CD8-positive, alpha-beta memory T cell (primary cell): ENCODE results near the gene CWC27. TPM values are rescaled to one million over a fixed set of nuclear protein-coding genes. Genes with fewer than 3 reads are reported as not detected.

Source experiments
- CTCF ChIA-PET: fragments of 350-600 bp; sonication (Branson Sonifier 250); formaldehyde crosslinking; loops from one replicate; lab custom pipeline; 2021; ENCODE audit warnings: antibody characterized with exemption; lab: Charles Lee
- POLR2A ChIA-PET: fragments of 350-600 bp; sonication (Branson Sonifier 250); formaldehyde crosslinking; loops from one replicate; lab custom pipeline; 2021; ENCODE audit warnings: antibody characterized with exemption; lab: Charles Lee
- DNase-seq, 5 donors: peaks; one replicate each; pipeline versions ENCODE4 v3.0.0 to v3.0.0-alpha.2; 2020 to 2022; ENCODE audit warnings: mixed read lengths in 1 of 5
- H3K27ac ChIP-seq: one replicate; pipeline ENCODE4 v1.7.0; 2013; ENCODE audit warnings: low read depth, mild to moderate bottlenecking, low read length, moderate library complexity
- H3K27me3 ChIP-seq: 2 replicates; pipeline ENCODE4 v1.7.0; 2013; ENCODE audit warnings: low read length, mild to moderate bottlenecking; ENCODE audit not compliant: insufficient read depth, poor library complexity, severe bottlenecking
- H3K36me3 ChIP-seq: 2 replicates; pipeline ENCODE4 v1.7.0; 2013; ENCODE audit warnings: mild to moderate bottlenecking, low read length, moderate library complexity; ENCODE audit not compliant: insufficient read depth
- H3K4me1 ChIP-seq: 2 replicates; pipeline ENCODE4 v1.7.0; 2013; ENCODE audit warnings: mild to moderate bottlenecking, low read length, moderate library complexity; ENCODE audit not compliant: insufficient read depth
- H3K4me3 ChIP-seq: 2 replicates; pipeline ENCODE4 v1.7.0; 2013; ENCODE audit warnings: mild to moderate bottlenecking, low read length
- H3K9me3 ChIP-seq: 2 replicates; pipeline ENCODE4 v1.7.0; 2013; ENCODE audit warnings: mild to moderate bottlenecking, low read length
- H3K27ac Mint-ChIP-seq, 8 donors: one replicate each; pipeline ENCODE4 v1.8.0; 2020 to 2021; ENCODE audit warnings: mixed read lengths in 8 of 8, mild to moderate bottlenecking in 6 of 8, inconsistent platforms in 3 of 8, moderate library complexity in 3 of 8
- H3K27me3 Mint-ChIP-seq, 2 donors: one replicate each; pipeline ENCODE4 v1.8.0; 2020 to 2021; ENCODE audit warnings: mixed read lengths in 2 of 2, mild to moderate bottlenecking in 1 of 2, moderate library complexity in 1 of 2
- H3K36me3 Mint-ChIP-seq, 3 donors: one replicate each; pipeline ENCODE4 v1.8.0; 2020 to 2021; ENCODE audit warnings: mixed read lengths in 3 of 3, inconsistent platforms in 1 of 3, mild to moderate bottlenecking in 1 of 3
- H3K4me1 Mint-ChIP-seq, 3 donors: one replicate each; pipeline ENCODE4 v1.8.0; 2020 to 2021; ENCODE audit warnings: mixed read lengths in 3 of 3, inconsistent platforms in 1 of 3, mild to moderate bottlenecking in 1 of 3
- H3K4me3 Mint-ChIP-seq, 7 donors: one replicate each; pipeline ENCODE4 v1.8.0; 2020 to 2021; ENCODE audit warnings: mixed read lengths in 7 of 7, mild to moderate bottlenecking in 6 of 7, moderate library complexity in 4 of 7, inconsistent platforms in 2 of 7
- H3K9me3 Mint-ChIP-seq, 5 donors: one replicate each; pipeline ENCODE4 v1.8.0; 2020 to 2022; ENCODE audit warnings: mixed read lengths in 5 of 5, mild to moderate bottlenecking in 3 of 5, moderate library complexity in 2 of 5, inconsistent platforms in 1 of 5
- polyA plus RNA-seq: library from polyadenylated mRNA; unstranded; fragments of 300-500 nt; fragmentation: Illumina TruSeq; gene quantifications from one replicate; pipeline ENCODE4 v1.2.3, GENCODE V29; 2021
- total RNA-seq, 2 experiments: library from RNA; stranded (reverse); gene quantifications; one replicate each; pipeline ENCODE4 v1.2.3, GENCODE V29; 2021

CWC27 gene
- total and polyA plus RNA-seq, 3 experiments from 2014 or later = 32.8 to 38.0 (median 36.3) TPM

GRCh38 chr5:64873441-64873840 is 104.7 kb downstream of the CWC27 start:
- Histone ChIP-seq H3K4me3 (no peak overlapping the region), H3K36me3 (no peaks in the 10 kb centered on the region), H3K27ac (no peak overlapping the region), H3K27me3 (no peaks in the 10 kb centered on the region), H3K4me1 (no peaks in the 10 kb centered on the region), H3K9me3 (no peaks in the 10 kb centered on the region)
- no peaks in the 10 kb centered on the region for H3K4me1 Mint-ChIP-seq
- no peak overlapping the region for H3K27ac Mint-ChIP-seq
- ChIA-PET CTCF (no interaction called here), POLR2A (no interaction called here)
- H3K9me3 Mint-ChIP-seq = no peaks in the 10 kb centered on the region
- no peaks in the 10 kb centered on the region for H3K27me3 Mint-ChIP-seq
- peaks cover 0 to 5% (median 5%) of the 10 kb centered on the region in 3 donors for H3K36me3 Mint-ChIP-seq
- no peak for DNase-seq
- no peak overlapping the region for H3K4me3 Mint-ChIP-seq

GRCh38 chr5:64874753-64875152 is 106.0 kb downstream of the CWC27 start:
- Mint-ChIP-seq H3K4me3 (no peak overlapping the region), H3K4me1 (no peaks in the 10 kb centered on the region), H3K27ac (peak overlapping the region in 1 of 8 donors; percentile 4), H3K27me3 (no peaks in the 10 kb centered on the region), H3K36me3 (peaks cover 0 to 5% (median 5%) of the 10 kb centered on the region in 3 donors), H3K9me3 (no peaks in the 10 kb centered on the region)
- CTCF ChIA-PET = no interaction called here
- no peak overlapping the region for H3K4me3 ChIP-seq
- no peaks in the 10 kb centered on the region for H3K9me3 ChIP-seq
- H3K27me3 ChIP-seq = no peaks in the 10 kb centered on the region
- DNase-seq = no peak
- no peaks in the 10 kb centered on the region for H3K4me1 ChIP-seq
- POLR2A ChIA-PET = no interaction called here
- no peaks in the 10 kb centered on the region for H3K36me3 ChIP-seq
- no peak overlapping the region for H3K27ac ChIP-seq

GRCh38 chr5:64876203-64876602 is 107.5 kb downstream of the CWC27 start:
- Histone ChIP-seq H3K36me3 (no peaks in the 10 kb centered on the region), H3K27ac (no peak overlapping the region), H3K4me1 (no peaks in the 10 kb centered on the region), H3K9me3 (no peaks in the 10 kb centered on the region), H3K27me3 (no peaks in the 10 kb centered on the region), H3K4me3 (no peak overlapping the region)
- no peak for DNase-seq
- Mint-ChIP-seq H3K9me3 (no peaks in the 10 kb centered on the region), H3K4me3 (no peak overlapping the region), H3K4me1 (no peaks in the 10 kb centered on the region), H3K36me3 (peaks cover 0 to 5% (median 5%) of the 10 kb centered on the region in 3 donors), H3K27ac (no peak overlapping the region), H3K27me3 (no peaks in the 10 kb centered on the region)
- ChIA-PET POLR2A (no interaction called here), CTCF (no interaction called here)

GRCh38 chr5:64880821-64881220 is 112.1 kb downstream of the CWC27 start:
- H3K27ac ChIP-seq = no peak overlapping the region
- ChIA-PET CTCF (no interaction called here), POLR2A (no interaction called here)
- H3K9me3 ChIP-seq = no peaks in the 10 kb centered on the region
- H3K4me1 Mint-ChIP-seq = no peaks in the 10 kb centered on the region
- DNase-seq = no peak
- no peak overlapping the region for H3K27ac Mint-ChIP-seq
- no peaks in the 10 kb centered on the region for H3K27me3 Mint-ChIP-seq
- no peak overlapping the region for H3K4me3 ChIP-seq
- no peaks in the 10 kb centered on the region for H3K4me1 ChIP-seq
- H3K36me3 Mint-ChIP-seq = peaks cover 6 to 9% (median 7%) of the 10 kb centered on the region in 3 donors
- no peaks in the 10 kb centered on the region for H3K27me3 ChIP-seq
- H3K36me3 ChIP-seq = no peaks in the 10 kb centered on the region
- H3K9me3 Mint-ChIP-seq = no peaks in the 10 kb centered on the region
- H3K4me3 Mint-ChIP-seq = no peak overlapping the region

- Mint-ChIP-seq H3K27ac (no peak overlapping the region), H3K27me3 (no peaks in the 10 kb centered on the region), H3K4me3 (no peak overlapping the region), H3K36me3 (peaks cover 8 to 14% (median 8%) of the 10 kb centered on the region in 3 donors), H3K4me1 (no peaks in the 10 kb centered on the region), H3K9me3 (no peaks in the 10 kb centered on the region)
- no peaks in the 10 kb centered on the region for H3K9me3 ChIP-seq
- ChIA-PET POLR2A (no interaction called here), CTCF (no interaction called here)
- H3K27ac ChIP-seq = no peak overlapping the region
- no peak for DNase-seq
- no peaks in the 10 kb centered on the region for H3K36me3 ChIP-seq
- H3K27me3 ChIP-seq = no peaks in the 10 kb centered on the region
- no peaks in the 10 kb centered on the region for H3K4me1 ChIP-seq
- no peak overlapping the region for H3K4me3 ChIP-seq
Measured at GRCh38 chr5:64883912-64884311, 115.2 kb downstream of the CWC27 start.

- no peaks in the 10 kb centered on the region for H3K4me1 ChIP-seq
- Mint-ChIP-seq H3K27ac (no peak overlapping the region), H3K27me3 (no peaks in the 10 kb centered on the region), H3K9me3 (no peaks in the 10 kb centered on the region), H3K4me3 (no peak overlapping the region), H3K36me3 (peaks cover 10 to 14% (median 10%) of the 10 kb centered on the region in 3 donors), H3K4me1 (no peaks in the 10 kb centered on the region)
- H3K4me3 ChIP-seq = no peak overlapping the region
- CTCF ChIA-PET = no interaction called here
- POLR2A ChIA-PET = no interaction called here
- H3K36me3 ChIP-seq = no peaks in the 10 kb centered on the region
- H3K27ac ChIP-seq = no peak overlapping the region
- no peak for DNase-seq
- H3K9me3 ChIP-seq = no peaks in the 10 kb centered on the region
- H3K27me3 ChIP-seq = no peaks in the 10 kb centered on the region
Measured at GRCh38 chr5:64884541-64884940, 115.8 kb downstream of the CWC27 start.

GRCh38 chr5:64887910-64888309 is 119.2 kb downstream of the CWC27 start:
- Mint-ChIP-seq H3K27me3 (no peaks in the 10 kb centered on the region), H3K36me3 (peaks cover 5 to 19% (median 12%) of the 10 kb centered on the region in 3 donors), H3K27ac (no peak overlapping the region), H3K9me3 (no peaks in the 10 kb centered on the region), H3K4me3 (no peak overlapping the region), H3K4me1 (no peaks in the 10 kb centered on the region)
- POLR2A ChIA-PET = no interaction called here
- Histone ChIP-seq H3K4me1 (no peaks in the 10 kb centered on the region), H3K27me3 (no peaks in the 10 kb centered on the region), H3K27ac (no peak overlapping the region), H3K4me3 (no peak overlapping the region), H3K9me3 (no peaks in the 10 kb centered on the region), H3K36me3 (no peaks in the 10 kb centered on the region)
- CTCF ChIA-PET = no interaction called here
- DNase-seq = no peak

GRCh38 chr5:64895748-64896147 is 127.0 kb downstream of the CWC27 start:
- H3K27me3 ChIP-seq = no peaks in the 10 kb centered on the region
- Mint-ChIP-seq H3K4me3 (no peak overlapping the region), H3K9me3 (peaks cover 4 to 19% (median 7%) of the 10 kb centered on the region in 5 donors), H3K27me3 (no peaks in the 10 kb centered on the region), H3K27ac (no peak overlapping the region), H3K4me1 (no peaks in the 10 kb centered on the region), H3K36me3 (peaks cover 22 to 59% (median 43%) of the 10 kb centered on the region in 3 donors)
- H3K9me3 ChIP-seq = no peaks in the 10 kb centered on the region
- H3K27ac ChIP-seq = no peak overlapping the region
- H3K4me1 ChIP-seq = no peaks in the 10 kb centered on the region
- no peak overlapping the region for H3K4me3 ChIP-seq
- ChIA-PET POLR2A (no interaction called here), CTCF (no interaction called here)
- DNase-seq = no peak
- no peaks in the 10 kb centered on the region for H3K36me3 ChIP-seq

GRCh38 chr5:64899838-64900237 is 131.1 kb downstream of the CWC27 start:
- no peak overlapping the region for H3K27ac Mint-ChIP-seq
- Histone ChIP-seq H3K27ac (no peak overlapping the region), H3K27me3 (no peaks in the 10 kb centered on the region), H3K4me1 (no peaks in the 10 kb centered on the region), H3K9me3 (no peaks in the 10 kb centered on the region), H3K36me3 (no peaks in the 10 kb centered on the region), H3K4me3 (no peak overlapping the region)
- H3K4me1 Mint-ChIP-seq = no peaks in the 10 kb centered on the region
- no peaks in the 10 kb centered on the region for H3K27me3 Mint-ChIP-seq
- ChIA-PET POLR2A (no interaction called here), CTCF (no interaction called here)
- H3K9me3 Mint-ChIP-seq = peaks cover 4 to 19% (median 9%) of the 10 kb centered on the region in 5 donors
- peaks cover 19 to 67% (median 48%) of the 10 kb centered on the region in 3 donors for H3K36me3 Mint-ChIP-seq
- no peak overlapping the region for H3K4me3 Mint-ChIP-seq
- no peak for DNase-seq
